ENCODE results near the gene TMEM208.
A peak's percentile ranks its signal among the peaks of the same experiment; 100 is the strongest.

TMEM208 gene

GRCh38 chr16:67191995-67192681 lies 34.8 kb upstream of the TMEM208 start, which contains the start of gene E2F4:
TSS of gene E2F4 (plus strand) at chr16:67192155. CDS start at chr16:67192228, 73 bp downstream.
- peak; percentile 92 to 94 for DNase-seq

- no peak for DNase-seq
Observed at GRCh38 chr16:67192781-67193361, 34.1 kb upstream of the TMEM208 start.

GRCh38 chr16:67193536-67193935 lies 33.4 kb upstream of the TMEM208 start:
- no peak for DNase-seq

GRCh38 chr16:67194260-67194659 lies 32.7 kb upstream of the TMEM208 start:
- no peak for DNase-seq

- DNase-seq = no peak
Observed at GRCh38 chr16:67195676-67196075, 31.3 kb upstream of the TMEM208 start.

- DNase-seq = no peak
Observed at GRCh38 chr16:67196881-67197280, 30.0 kb upstream of the TMEM208 start.

GRCh38 chr16:67197704-67198103 lies 29.2 kb upstream of the TMEM208 start:
- DNase-seq = no peak

GRCh38 chr16:67198238-67198734 lies 28.6 kb upstream of the TMEM208 start:
- DNase-seq = peak in 1 of 2 experiments; percentile 57

- DNase-seq = no peak
Observed at GRCh38 chr16:67199011-67199807, 27.7 kb upstream of the TMEM208 start, which contains the start of gene ELMO3. TSS of gene ELMO3 (plus strand) at chr16:67199131. CDS start at chr16:67199327, 196 bp downstream.

- DNase-seq = no peak
Observed at GRCh38 chr16:67199808-67200198, 27.1 kb upstream of the TMEM208 start.

- no peak for DNase-seq
Observed at GRCh38 chr16:67200491-67200890, 26.4 kb upstream of the TMEM208 start.

- DNase-seq = no peak
Observed at GRCh38 chr16:67201411-67202345, 25.3 kb upstream of the TMEM208 start.

GRCh38 chr16:67202426-67202825 lies 24.5 kb upstream of the TMEM208 start:
- no peak for DNase-seq

GRCh38 chr16:67202956-67203493 lies 23.9 kb upstream of the TMEM208 start:
- no peak for DNase-seq

GRCh38 chr16:67204076-67204475 lies 22.9 kb upstream of the TMEM208 start:
- no peak for DNase-seq

- DNase-seq = no peak
Observed at GRCh38 chr16:67206129-67206837, 20.6 kb upstream of the TMEM208 start.

- DNase-seq = no peak
Observed at GRCh38 chr16:67206838-67207248, 20.1 kb upstream of the TMEM208 start.

GRCh38 chr16:67207249-67208091 lies 19.5 kb upstream of the TMEM208 start:
- DNase-seq = no peak

- no peak for DNase-seq
Observed at GRCh38 chr16:67208154-67208896, 18.6 kb upstream of the TMEM208 start.

- DNase-seq = no peak
Observed at GRCh38 chr16:67209565-67209964, 17.4 kb upstream of the TMEM208 start.
